Small intestine (tissue), 7 donors: ENCODE data around the gene TMA7. TPM values are rescaled to one million over a fixed set of nuclear protein-coding genes. Genes with fewer than 3 reads are reported as not detected.
A peak's percentile ranks its signal among the peaks of the same experiment; 100 is the strongest.
"Not testable (repeated sequence)": the region's sequence is repeated elsewhere in the genome, so short reads cannot be mapped to it uniquely, and the experiment has no call there.

Experiments used
- DNase-seq, 2 donors: peaks; one replicate each; pipeline versions ENCODE4 v3.0.0 to v3.0.0-alpha.2; 2013
- FAIRE-seq: peaks from 2 replicates; lab custom pipeline; 2012; peaks lifted over from hg19 to GRCh38; lab: Jason Lieb, UNC
- H3K27ac ChIP-seq, 3 donors: one replicate each; pipeline ENCODE4 v1.5.1; 2013; ENCODE audit warnings: low read length in 2 of 3, mild to moderate bottlenecking in 2 of 3, control low read depth in 1 of 3, inconsistent platforms in 1 of 3, low read depth in 1 of 3, moderate library complexity in 1 of 3
- H3K27me3 ChIP-seq, 3 donors: one replicate each; pipeline ENCODE4 v1.6.1; 2013; ENCODE audit warnings: low read length in 3 of 3, inconsistent platforms in 1 of 3; ENCODE audit not compliant: control insufficient read depth in 3 of 3, insufficient read depth in 3 of 3
- H3K36me3 ChIP-seq, 3 donors: one replicate each; pipeline ENCODE4 v1.6.1; 2013; ENCODE audit warnings: low read length in 3 of 3, inconsistent platforms in 1 of 3, low read depth in 1 of 3, mild to moderate bottlenecking in 1 of 3, moderate library complexity in 1 of 3; ENCODE audit not compliant: control insufficient read depth in 3 of 3, insufficient read depth in 2 of 3
- H3K4me1 ChIP-seq, 3 donors: one replicate each; pipeline ENCODE4 v1.6.1; 2013; ENCODE audit warnings: low read length in 2 of 3, inconsistent platforms in 1 of 3, low read depth in 1 of 3, mild to moderate bottlenecking in 1 of 3, moderate library complexity in 1 of 3; ENCODE audit not compliant: control insufficient read depth in 3 of 3, insufficient read depth in 2 of 3
- H3K4me3 ChIP-seq, 3 donors: one replicate each; pipeline ENCODE4 v1.5.1; 2013; ENCODE audit warnings: low read length in 3 of 3, control low read depth in 1 of 3, inconsistent platforms in 1 of 3, low read depth in 1 of 3, mild to moderate bottlenecking in 1 of 3, moderate library complexity in 1 of 3
- H3K9me3 ChIP-seq, 2 donors: one replicate each; pipeline ENCODE4 v1.6.1; 2013; ENCODE audit warnings: low read depth in 1 of 2, low read length in 1 of 2; ENCODE audit not compliant: control insufficient read depth in 2 of 2, insufficient read depth in 1 of 2
- WGBS, 3 donors: extraction: QIAGEN DNeasy Blood & Tissue Kit; methylation state at CpG; one replicate each; pipeline ENCODE4 v1.1.7; 2013; 5-methylcytosine and 5-hydroxymethylcytosine counted together
- polyA plus RNA-seq, 4 donors: library from polyadenylated mRNA; stranded (reverse) in 3 of 4; unstranded in 1 of 4; fragments of 200-250 nt in 3 of 4; fragments of 120-200 nt in 1 of 4; gene quantifications; one replicate each; pipeline versions ENCODE4 v1.2.1 to v1.2.3, GENCODE V29; 2013
- donor health status: healthy with polysubstance abuse.
- donor health status: control.
- donor health status: control.
- donor health status: Bipolar disorder and iron deficiency.
- donor health status: healthy.

Gene TMA7
- polyA plus RNA-seq, 4 donors = 292 to 744 (median 524) TPM

DNA sequence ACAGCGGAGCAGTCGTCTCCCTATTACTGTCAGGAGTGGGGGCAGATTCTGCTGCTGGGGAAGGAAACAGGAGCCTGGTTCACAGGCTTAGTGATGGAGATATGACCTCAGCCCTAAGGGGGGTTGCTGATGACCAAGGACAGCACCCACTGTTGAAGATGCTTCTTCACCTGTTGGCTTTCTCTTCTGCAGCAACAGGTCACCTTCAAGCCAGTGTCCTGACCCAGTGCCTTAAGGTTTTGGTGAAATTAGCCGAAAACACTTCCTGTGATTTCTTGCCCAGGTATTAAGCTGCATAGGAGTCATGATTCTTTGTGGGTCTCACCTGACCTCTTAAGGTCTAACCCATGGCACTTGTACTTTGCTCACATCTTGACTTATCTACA is 20.5 kb downstream of the TMA7 start:
- no peak overlapping the region for H3K27ac ChIP-seq
- no peaks in the 10 kb centered on the region for H3K27me3 ChIP-seq
- H3K9me3 ChIP-seq = no peaks in the 10 kb centered on the region
- H3K4me1 ChIP-seq = peaks cover 0 to 6% (median 0%) of the 10 kb centered on the region in 3 donors
- peaks cover 2 to 60% (median 10%) of the 10 kb centered on the region in 3 donors for H3K36me3 ChIP-seq
- no peak overlapping the region for H3K4me3 ChIP-seq
- FAIRE-seq (no peak), DNase-seq (no peak)
- WGBS, 3 donors = 88 to 96% (median 95%) methylated on average over 3 of the region's 3 CpGs

DNA sequence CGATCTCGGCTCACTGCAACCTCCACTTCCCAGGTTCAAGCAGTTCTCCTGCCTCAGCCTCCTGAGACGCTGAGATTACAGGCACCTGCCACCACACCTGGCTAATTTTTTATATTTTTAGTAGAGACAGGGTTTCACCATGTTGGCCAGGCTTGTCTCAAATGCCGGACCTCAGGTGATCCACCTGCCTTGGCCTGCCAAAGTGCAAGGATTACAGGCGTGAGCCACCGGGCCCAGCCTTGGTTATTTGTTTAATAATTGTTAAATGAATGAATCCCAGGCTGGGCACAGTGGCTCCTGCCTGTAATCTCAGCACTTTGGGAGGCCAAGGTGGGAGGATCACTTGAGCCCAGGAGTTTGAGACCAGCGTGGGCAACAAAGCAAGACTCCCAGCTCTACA is 21.7 kb downstream of the TMA7 start:
- H3K27ac ChIP-seq, H3K9me3 ChIP-seq, DNase-seq, FAIRE-seq, H3K4me3 ChIP-seq, H3K27me3 ChIP-seq: not testable (repeated sequence)
- H3K4me1 ChIP-seq = peaks cover 0 to 19% (median 0%) of the 10 kb centered on the region in 3 donors
- 65 to 85% (median 67%) methylated on average over 7 of the region's 7 CpGs for WGBS, 3 donors
- H3K36me3 ChIP-seq = peaks cover 2 to 58% (median 10%) of the 10 kb centered on the region in 3 donors

DNA sequence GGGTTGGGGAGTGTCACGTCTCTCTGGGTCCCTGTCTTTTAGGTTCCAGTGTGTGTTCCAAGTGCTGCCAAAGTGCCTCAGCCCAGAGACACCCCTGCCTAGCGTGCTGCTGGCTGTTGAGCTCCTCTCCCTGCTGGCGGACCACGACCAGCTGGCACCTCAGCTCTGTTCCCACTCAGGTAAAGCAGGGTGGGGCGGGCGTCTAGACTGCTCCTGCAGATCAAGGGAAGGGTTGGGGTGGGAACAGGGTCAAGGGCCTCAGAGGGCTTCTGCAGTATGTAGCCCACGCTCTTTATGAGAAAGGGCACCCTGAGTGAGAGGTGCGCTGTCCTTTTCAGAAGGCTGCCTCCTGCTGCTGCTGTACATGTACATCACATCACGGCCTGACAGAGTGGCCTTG is 23.6 kb downstream of the TMA7 start:
- no peak overlapping the region for H3K4me3 ChIP-seq
- no peak for DNase-seq
- peaks cover 8 to 37% (median 9%) of the 10 kb centered on the region in 3 donors for H3K4me1 ChIP-seq
- no peaks in the 10 kb centered on the region for H3K27me3 ChIP-seq
- no peaks in the 10 kb centered on the region for H3K9me3 ChIP-seq
- peaks cover 2 to 75% (median 10%) of the 10 kb centered on the region in 3 donors for H3K36me3 ChIP-seq
- WGBS, 3 donors = 82 to 93% (median 83%) methylated on average over 9 of the region's 9 CpGs
- no peak overlapping the region for H3K27ac ChIP-seq
- no peak for FAIRE-seq

DNA sequence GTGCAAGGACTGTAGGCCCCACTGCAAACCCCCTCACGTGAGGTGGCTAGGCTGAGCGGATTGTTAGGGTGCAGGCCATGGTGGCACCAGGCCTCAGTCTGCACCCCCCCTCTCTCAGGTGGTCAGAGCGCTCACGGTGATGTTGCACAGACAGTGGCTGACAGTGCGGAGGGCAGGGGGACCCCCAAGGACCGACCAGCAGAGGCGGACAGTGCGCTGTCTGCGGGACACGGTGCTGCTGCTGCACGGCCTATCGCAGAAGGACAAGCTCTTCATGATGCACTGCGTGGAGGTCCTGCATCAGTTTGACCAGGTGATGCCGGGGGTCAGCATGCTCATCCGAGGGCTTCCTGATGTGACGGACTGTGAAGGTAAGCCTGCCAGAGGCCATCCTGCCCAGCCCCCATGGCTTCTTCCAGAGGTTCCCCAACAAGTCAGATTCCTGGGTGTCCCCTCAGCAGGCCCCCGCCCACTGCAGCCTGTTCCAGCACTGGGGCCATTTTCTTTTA is 24.7 kb downstream of the TMA7 start:
- H3K36me3 ChIP-seq = peaks cover 0 to 80% (median 5%) of the 10 kb centered on the region in 3 donors
- DNase-seq (no peak), FAIRE-seq (no peak)
- H3K27me3 ChIP-seq = no peaks in the 10 kb centered on the region
- peaks cover 12 to 41% (median 14%) of the 10 kb centered on the region in 3 donors for H3K4me1 ChIP-seq
- no peak overlapping the region for H3K4me3 ChIP-seq
- WGBS, 3 donors = 93 to 95% (median 94%) methylated on average over 17 of the region's 17 CpGs
- no peaks in the 10 kb centered on the region for H3K9me3 ChIP-seq
- peak overlapping the region; percentile 96 to 98 (median 98) for H3K27ac ChIP-seq

- no peak overlapping the region for H3K4me3 ChIP-seq
- peak overlapping the region; percentile 96 to 98 (median 98) for H3K27ac ChIP-seq
- H3K4me1 ChIP-seq = peaks cover 13 to 45% (median 14%) of the 10 kb centered on the region in 3 donors
- 17 to 47% (median 24%) methylated on average over 7 of the region's 7 CpGs for WGBS, 3 donors
- DNase-seq (no peak), FAIRE-seq (no peak)
- no peaks in the 10 kb centered on the region for H3K27me3 ChIP-seq
- peaks cover 0 to 80% (median 2%) of the 10 kb centered on the region in 3 donors for H3K36me3 ChIP-seq
- no peaks in the 10 kb centered on the region for H3K9me3 ChIP-seq
These were observed 25.1 kb downstream of the TMA7 start for GRCh38 chr3:48465237-48465530.

DNA sequence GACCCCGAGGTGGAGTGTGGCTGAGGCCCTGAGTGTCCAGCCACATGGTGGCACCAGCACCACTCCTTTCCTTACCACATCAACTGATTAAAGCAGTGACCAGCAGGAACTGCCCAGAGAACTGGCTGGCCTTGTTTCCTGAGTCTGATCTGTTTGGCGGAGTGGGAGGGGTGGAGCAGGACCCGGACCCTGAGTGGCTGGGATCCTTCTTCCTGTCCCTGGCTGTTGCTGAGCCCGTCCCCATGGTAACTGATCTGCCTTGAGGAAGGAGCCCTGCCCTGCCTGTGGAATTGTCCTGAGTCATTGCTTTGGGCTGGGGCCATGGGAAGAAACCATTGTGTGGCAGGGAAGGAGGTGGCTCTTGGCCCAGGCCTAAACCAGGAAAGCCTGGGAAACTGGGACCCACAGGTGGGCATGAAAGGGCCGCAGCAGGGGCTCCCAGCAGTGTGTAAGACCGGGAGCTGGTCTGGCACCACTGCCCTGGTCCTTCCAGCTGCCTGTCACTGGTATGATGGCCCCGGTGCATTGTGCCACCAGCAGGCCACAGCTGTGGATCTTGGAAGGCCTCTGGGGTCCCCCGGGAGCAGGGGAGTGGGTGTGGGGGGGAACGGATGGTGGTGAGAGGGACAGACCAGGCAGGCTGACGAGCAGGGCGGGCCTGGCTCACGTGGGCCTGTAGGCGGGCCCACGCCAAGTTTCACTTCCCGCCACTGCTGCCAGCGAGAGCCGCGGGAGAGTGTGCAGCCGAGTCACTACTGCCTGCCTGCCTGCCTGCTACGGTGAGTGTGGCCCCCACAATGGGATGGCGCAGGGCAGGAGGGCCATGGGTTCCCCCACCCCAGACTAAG is 25.7 kb downstream of the TMA7 start:
- WGBS, 3 donors = 2 to 3% (median 2%) methylated on average over 18 to 21 of the region's 21 CpGs
- no peak for FAIRE-seq
- peaks cover 14 to 51% (median 16%) of the 10 kb centered on the region in 3 donors for H3K4me1 ChIP-seq

GRCh38 chr3:48466386-48467109 is 26.5 kb downstream of the TMA7 start:
- 6 to 19% (median 6%) methylated on average over 19 of the region's 19 CpGs for WGBS, 3 donors
- DNase-seq (peak in 1 of 2 donors; percentile 29), FAIRE-seq (no peak)
- H3K4me1 ChIP-seq = peaks cover 14 to 56% (median 16%) of the 10 kb centered on the region in 3 donors
- no peaks in the 10 kb centered on the region for H3K27me3 ChIP-seq
- H3K4me3 ChIP-seq = peak overlapping the region; percentile 52 to 70 (median 53)
- H3K9me3 ChIP-seq = no peaks in the 10 kb centered on the region
- peak overlapping the region; percentile 96 to 98 (median 98) for H3K27ac ChIP-seq
- H3K36me3 ChIP-seq = peaks cover 0 to 77% (median 0%) of the 10 kb centered on the region in 3 donors

More for the DNA sequence above, 25.7 kb downstream of the TMA7 start:
- Histone ChIP-seq H3K27ac (peak overlapping the region; percentile 96 to 98 (median 98)), H3K27me3 (no peaks in the 10 kb centered on the region), H3K9me3 (no peaks in the 10 kb centered on the region), H3K4me3 (peak overlapping the region; percentile 52 to 70 (median 53)), H3K36me3 (peaks cover 0 to 80% (median 0%) of the 10 kb centered on the region in 3 donors)
- DNase-seq = peak; percentile 97 to 99

DNA sequence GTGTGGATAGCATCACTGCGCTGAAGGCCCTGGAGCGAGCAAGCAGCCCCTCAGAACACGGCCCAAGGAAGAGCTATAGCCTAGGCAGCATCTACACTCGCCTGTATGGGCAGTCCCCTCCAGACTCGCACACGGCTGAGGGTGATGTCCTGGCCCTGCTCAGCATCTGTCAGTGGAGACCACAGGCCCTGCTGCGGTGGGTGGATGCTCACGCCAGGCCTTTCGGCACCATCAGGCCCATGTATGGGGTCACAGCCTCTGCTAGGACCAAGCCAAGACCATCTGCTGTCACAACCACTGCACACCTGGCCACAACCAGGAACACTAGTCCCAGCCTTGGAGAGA is 27.0 kb downstream of the TMA7 start:
- Histone ChIP-seq H3K4me1 (peaks cover 16 to 62% (median 16%) of the 10 kb centered on the region in 3 donors), H3K36me3 (peaks cover 0 to 74% (median 0%) of the 10 kb centered on the region in 3 donors), H3K27me3 (no peaks in the 10 kb centered on the region), H3K9me3 (no peaks in the 10 kb centered on the region), H3K27ac (peak overlapping the region; percentile 96 to 98 (median 98)), H3K4me3 (peak overlapping the region; percentile 52 to 70 (median 53))
- FAIRE-seq (no peak), DNase-seq (no peak)
- 59 to 74% (median 65%) methylated on average over 9 of the region's 9 CpGs for WGBS, 3 donors
